BE2C (cell line): Measurements from ENCODE around the gene DENND1A.

Experiments
- DNase-seq: peaks from one replicate; pipeline ENCODE4 v3.0.0-alpha.2; 2020
- H3K27me3 ChIP-seq: fragments of 250-450 bp; sonication (Bioruptor Pico); 2 replicates; pipeline ENCODE4 v1.5.1; 2020; ENCODE audit warnings: mild to moderate bottlenecking
- H3K36me3 ChIP-seq: fragments of 250-450 bp; sonication (Bioruptor Pico); 2 replicates; pipeline ENCODE4 v1.5.1; 2020; ENCODE audit warnings: mild to moderate bottlenecking
- H3K4me1 ChIP-seq: fragments of 250-450 bp; sonication (Bioruptor Pico); 2 replicates; pipeline ENCODE4 v1.5.1; 2020
- H3K4me3 ChIP-seq: 2 replicates; pipeline ENCODE4 v1.5.1; 2011; ENCODE audit warnings: low read depth, low read length
- H3K9me3 ChIP-seq: fragments of 250-450 bp; sonication (Bioruptor Pico); 2 replicates; pipeline ENCODE4 v1.5.1; 2020
- CTCF ChIP-seq: IDR thresholded peaks from 2 replicates; pipeline ENCODE4 v1.5.1; 2012; ENCODE audit warnings: mild to moderate bottlenecking, low read depth, low read length

Gene DENND1A

GRCh38 chr9:123798195-123798594 is 131.7 kb downstream of the DENND1A start:
- no peaks in the 10 kb centered on the region for H3K4me1 ChIP-seq
- no peak for TF ChIP-seq CTCF
- no peaks in the 10 kb centered on the region for H3K36me3 ChIP-seq
- H3K9me3 ChIP-seq, result no peaks in the 10 kb centered on the region
- H3K4me3 ChIP-seq, result no peak overlapping the region
- H3K27me3 ChIP-seq, result no peaks in the 10 kb centered on the region
- DNase-seq, result no peak

GRCh38 chr9:123796618-123797484 is 133.1 kb downstream of the DENND1A start:
- no peaks in the 10 kb centered on the region for H3K27me3 ChIP-seq
- TF ChIP-seq CTCF, result no peak
- DNase-seq, result no peak
- no peaks in the 10 kb centered on the region for H3K36me3 ChIP-seq
- H3K4me3 ChIP-seq, result no peak overlapping the region
- no peaks in the 10 kb centered on the region for H3K9me3 ChIP-seq
- no peaks in the 10 kb centered on the region for H3K4me1 ChIP-seq

GRCh38 chr9:123796094-123796493 is 133.8 kb downstream of the DENND1A start:
- Histone ChIP-seq H3K9me3 (no peaks in the 10 kb centered on the region), H3K4me3 (no peak overlapping the region), H3K4me1 (no peaks in the 10 kb centered on the region), H3K36me3 (no peaks in the 10 kb centered on the region), H3K27me3 (no peaks in the 10 kb centered on the region)
- no peak for TF ChIP-seq CTCF
- no peak for DNase-seq

GRCh38 chr9:123795336-123795735 is 134.6 kb downstream of the DENND1A start:
- Histone ChIP-seq H3K27me3 (no peaks in the 10 kb centered on the region), H3K4me1 (no peaks in the 10 kb centered on the region), H3K36me3 (no peaks in the 10 kb centered on the region), H3K4me3 (no peak overlapping the region), H3K9me3 (no peaks in the 10 kb centered on the region)
- DNase-seq, result no peak
- TF ChIP-seq CTCF, result no peak

- DNase-seq, result no peak
- no peak overlapping the region for H3K4me3 ChIP-seq
- TF ChIP-seq CTCF, result no peak
- H3K9me3 ChIP-seq, result no peaks in the 10 kb centered on the region
- no peaks in the 10 kb centered on the region for H3K36me3 ChIP-seq
- no peaks in the 10 kb centered on the region for H3K4me1 ChIP-seq
- no peaks in the 10 kb centered on the region for H3K27me3 ChIP-seq
Measured at GRCh38 chr9:123792501-123792900, 137.4 kb downstream of the DENND1A start.

- no peak for DNase-seq
- no peaks in the 10 kb centered on the region for H3K36me3 ChIP-seq
- H3K4me3 ChIP-seq, result no peak overlapping the region
- no peak for TF ChIP-seq CTCF
- H3K27me3 ChIP-seq, result no peaks in the 10 kb centered on the region
- H3K9me3 ChIP-seq, result no peaks in the 10 kb centered on the region
- no peaks in the 10 kb centered on the region for H3K4me1 ChIP-seq
Measured at GRCh38 chr9:123789554-123790292, 140.2 kb downstream of the DENND1A start.
